HG03097 (cell line): Measurements from ENCODE around the gene EID1.
"Not testable (repeated sequence)": the region's sequence is repeated elsewhere in the genome, so short reads cannot be mapped to it uniquely, and the experiment has no call there.

Experiments
- ATAC-seq: cut with Tn5 transposase; IDR thresholded peaks from one replicate; pipeline ENCODE4 v1.9.1; 2021; ENCODE audit not compliant: unreplicated experiment, low FRiP score

EID1 gene

GRCh38 chr15:48877630-48878595 lies at the start of gene EID1:
TSS of gene EID1 (plus strand) at chr15:48878134. CDS start at chr15:48878177, 43 bp downstream.
- peak; percentile 98 for ATAC-seq

DNA sequence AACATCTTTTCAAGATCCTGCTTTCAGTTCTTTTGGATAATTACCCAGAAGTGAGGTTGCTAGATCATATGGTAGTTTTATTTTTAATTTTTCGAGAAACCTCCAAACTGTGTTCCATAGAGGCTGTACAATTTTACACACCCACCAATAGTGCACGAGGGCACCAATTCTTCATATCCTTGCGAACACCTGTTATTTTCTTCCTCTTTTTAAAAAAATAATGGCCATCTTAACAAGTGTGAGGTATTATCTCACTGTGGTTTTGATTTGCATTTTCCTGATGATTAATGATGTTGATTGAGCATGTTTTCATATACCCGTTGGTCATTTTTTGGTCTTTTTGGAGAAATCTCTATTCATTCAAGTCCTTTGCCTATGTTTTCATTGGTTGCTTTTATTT lies 49.5 kb upstream of the EID1 start:
- no peak for ATAC-seq

GRCh38 chr15:48828906-48829305 lies 49.0 kb upstream of the EID1 start:
- ATAC-seq, result no peak

- no peak for ATAC-seq
Observed at GRCh38 chr15:48832648-48833047, 45.3 kb upstream of the EID1 start.

DNA sequence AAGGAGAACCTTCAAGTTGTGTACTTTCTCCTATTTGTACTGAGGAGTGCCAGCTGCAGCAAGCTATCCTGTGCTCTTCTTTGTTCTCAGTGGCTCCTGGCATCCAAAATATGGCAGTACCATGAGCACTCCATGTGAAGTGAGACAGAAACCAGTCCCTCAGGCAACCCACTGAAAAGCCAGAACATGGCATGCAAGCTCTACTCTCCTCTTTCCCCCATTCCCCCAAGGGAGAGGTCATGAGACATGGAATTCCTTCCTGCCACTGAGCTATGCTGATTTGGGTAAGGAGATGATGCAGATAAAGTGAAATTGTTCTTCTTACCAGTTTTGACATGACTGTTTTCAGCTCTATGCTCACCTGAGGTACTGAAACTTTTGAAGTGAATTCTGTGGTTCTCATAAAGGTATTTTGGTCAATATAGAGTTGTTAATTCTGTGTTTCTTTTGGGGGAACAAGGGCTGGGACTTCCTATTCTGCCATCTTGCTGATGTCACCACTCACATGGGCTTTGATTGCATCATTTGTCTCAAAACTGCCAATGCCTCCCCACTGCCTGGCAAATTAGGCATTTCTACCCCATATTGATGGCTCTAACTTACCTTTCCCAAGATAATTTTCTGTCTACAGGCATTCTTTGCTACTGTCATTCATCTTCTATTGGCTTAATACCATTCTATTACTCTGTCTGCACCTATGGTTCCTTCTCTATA lies 44.3 kb upstream of the EID1 start:
- ATAC-seq, result no peak

GRCh38 chr15:48834756-48835155 lies 43.2 kb upstream of the EID1 start:
- ATAC-seq, result no peak

DNA sequence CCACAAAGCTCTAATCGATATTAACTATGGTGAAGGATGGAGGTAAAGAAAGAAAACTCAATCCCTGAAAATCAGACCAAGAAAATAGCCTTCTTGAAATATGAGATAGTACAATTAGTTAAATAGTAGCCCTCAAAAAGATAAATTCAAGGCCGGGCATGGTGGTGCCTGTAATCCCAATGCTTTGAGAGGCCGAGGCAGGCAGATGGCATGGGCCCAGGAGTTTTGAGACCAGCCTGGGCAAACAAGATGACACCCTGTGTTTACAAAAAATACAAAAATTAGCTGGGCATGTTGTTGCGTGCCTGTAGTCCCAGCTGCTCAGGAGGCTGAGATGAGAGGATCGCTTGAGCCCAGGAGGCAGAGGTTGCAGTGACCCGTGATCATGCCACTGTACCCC lies 35.4 kb upstream of the EID1 start:
- ATAC-seq, result no peak

DNA sequence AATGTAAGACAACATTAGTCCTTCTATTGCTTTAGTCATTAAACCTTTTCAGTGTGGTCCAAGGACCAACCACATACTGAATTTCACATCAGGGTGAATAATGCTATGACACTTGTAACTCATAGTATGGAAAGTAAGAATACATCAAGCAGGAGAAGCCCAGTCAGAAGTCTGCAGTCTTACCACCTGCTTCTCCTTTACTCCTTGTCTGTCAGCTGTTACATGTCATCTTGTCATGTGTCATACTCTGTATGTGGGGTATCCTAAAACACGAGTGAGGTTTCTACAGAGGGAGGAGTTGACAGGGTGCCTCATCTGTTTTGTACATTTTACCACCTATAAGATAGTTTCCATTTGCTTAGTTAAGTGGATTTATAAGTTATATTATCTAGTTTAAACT lies 32.8 kb upstream of the EID1 start:
- no peak for ATAC-seq

- no peak for ATAC-seq
Observed at GRCh38 chr15:48850648-48851047, 27.3 kb upstream of the EID1 start.

DNA sequence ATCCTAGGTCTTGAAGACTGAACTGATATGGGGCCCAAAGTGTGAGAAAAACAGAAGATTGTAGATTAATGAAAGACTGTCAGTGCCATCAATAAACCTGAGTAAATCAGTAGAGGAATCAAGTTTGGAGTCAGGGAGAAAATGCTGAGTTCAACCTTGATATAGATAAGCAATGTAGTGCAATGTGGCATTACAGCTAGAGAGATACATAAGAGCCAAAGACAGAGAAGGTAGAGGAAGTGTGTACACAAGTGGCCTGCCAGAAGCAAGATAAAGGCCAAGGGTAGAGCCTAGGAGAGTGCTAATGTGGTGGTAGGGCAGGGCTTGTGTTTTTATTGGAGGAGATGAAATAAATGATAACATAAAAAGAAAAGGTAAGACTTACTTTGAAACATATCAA lies 26.0 kb upstream of the EID1 start:
- no peak for ATAC-seq

DNA sequence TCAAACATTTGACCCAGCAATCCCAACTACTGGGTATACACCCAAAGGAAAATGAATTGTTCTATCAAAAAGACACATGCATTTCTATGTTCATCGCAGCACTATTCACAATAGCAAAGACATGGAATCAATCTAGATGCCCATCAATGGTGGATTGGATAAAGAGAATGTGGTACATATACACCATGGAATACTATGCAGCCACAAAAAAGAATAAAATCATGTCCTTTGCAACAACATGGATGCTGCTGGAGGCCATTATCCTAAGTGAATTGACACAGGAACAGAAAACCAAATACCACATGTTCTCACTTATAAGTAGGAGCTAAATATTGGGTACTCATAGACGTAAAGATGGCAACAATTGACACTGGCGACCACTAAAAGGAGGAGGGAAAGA lies 23.5 kb upstream of the EID1 start:
- not testable (repeated sequence) for ATAC-seq

GRCh38 chr15:48855501-48856440 lies 22.2 kb upstream of the EID1 start:
- ATAC-seq, result no peak

DNA sequence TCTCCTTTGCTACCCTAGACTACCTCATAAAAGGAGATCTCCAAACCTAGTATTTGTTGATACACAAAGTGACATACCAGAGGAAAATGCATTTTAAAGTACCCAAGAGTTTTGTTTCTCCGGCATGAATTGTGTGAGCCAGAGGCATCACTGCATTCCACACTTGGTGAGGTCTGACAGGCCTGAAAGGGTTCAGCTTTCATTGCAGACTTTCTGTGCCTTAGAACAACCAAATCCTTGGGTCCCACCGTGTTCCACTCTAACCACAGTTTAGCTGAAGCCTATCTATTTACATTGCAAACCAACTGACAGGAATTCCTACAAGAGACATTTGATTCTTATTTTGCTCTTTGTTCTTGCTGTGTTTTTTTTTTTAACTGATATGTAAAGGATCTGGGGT lies 21.0 kb upstream of the EID1 start:
- no peak for ATAC-seq

GRCh38 chr15:48858401-48858800 lies 19.5 kb upstream of the EID1 start:
- ATAC-seq, result no peak

GRCh38 chr15:48859426-48859825 lies 18.5 kb upstream of the EID1 start:
- no peak for ATAC-seq

- ATAC-seq, result no peak
Observed at GRCh38 chr15:48861813-48862431, 16.0 kb upstream of the EID1 start.

DNA sequence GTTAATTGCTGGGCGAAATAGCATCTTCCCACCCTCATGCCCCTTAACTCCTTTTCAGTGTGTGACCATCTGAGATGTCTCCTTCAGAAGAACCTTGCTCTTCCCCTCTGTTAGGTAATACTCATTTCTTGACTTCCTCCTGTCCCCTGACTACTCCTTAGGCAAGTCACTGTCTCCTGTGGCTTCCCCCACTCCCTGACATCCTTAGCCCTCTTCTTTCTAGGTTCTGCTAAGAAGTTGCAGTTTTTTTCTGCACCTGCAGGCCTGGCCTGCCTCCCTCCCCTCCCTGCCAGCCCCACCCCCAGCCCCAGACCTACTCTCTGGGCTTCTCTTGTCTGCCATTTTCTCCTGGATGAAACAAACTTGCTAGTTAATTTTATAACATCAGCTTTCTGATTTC lies 15.2 kb upstream of the EID1 start:
- no peak for ATAC-seq

GRCh38 chr15:48865370-48866079 lies 12.4 kb upstream of the EID1 start:
- ATAC-seq, result no peak

DNA sequence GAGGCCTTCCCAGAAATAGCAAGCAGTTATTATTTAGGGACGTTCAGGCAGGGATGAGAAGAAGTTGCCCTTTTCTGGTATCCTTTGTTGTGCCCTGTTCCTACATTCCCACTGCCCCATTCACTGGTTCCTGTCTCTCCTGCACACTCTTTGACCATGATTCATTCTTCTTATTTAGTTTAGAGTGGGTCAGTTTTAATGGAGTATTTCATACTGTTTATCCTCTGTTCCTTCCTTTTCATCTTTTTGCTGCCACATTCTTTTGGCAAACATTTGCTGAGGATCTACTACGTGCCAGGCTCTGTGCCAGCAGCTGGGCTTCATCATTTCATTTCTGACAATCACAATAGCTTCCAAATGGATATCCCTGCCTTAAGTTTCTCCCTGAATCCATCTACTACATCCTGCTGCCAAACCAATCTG lies 11.8 kb upstream of the EID1 start:
- no peak for ATAC-seq

DNA sequence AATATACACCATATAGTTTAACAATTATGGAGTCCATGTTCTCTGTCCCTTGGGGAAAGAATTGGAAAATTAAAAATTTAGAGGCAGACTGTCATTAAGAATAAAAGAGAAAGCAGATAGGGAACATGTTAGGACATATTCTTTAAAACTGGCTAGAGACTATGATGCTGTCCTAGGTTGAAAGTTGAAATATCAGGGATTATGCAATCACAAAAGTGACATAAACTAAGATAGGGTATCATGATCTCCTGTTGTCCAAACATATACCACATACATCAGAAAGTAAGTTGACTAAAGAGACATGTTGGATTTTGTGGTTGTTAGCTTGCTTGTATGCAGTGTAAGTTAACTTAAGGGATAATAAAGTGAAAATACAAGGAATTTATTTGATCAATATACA lies 9.9 kb upstream of the EID1 start:
- ATAC-seq, result no peak
